ENCODE data around the gene P2RY11.

DNA sequence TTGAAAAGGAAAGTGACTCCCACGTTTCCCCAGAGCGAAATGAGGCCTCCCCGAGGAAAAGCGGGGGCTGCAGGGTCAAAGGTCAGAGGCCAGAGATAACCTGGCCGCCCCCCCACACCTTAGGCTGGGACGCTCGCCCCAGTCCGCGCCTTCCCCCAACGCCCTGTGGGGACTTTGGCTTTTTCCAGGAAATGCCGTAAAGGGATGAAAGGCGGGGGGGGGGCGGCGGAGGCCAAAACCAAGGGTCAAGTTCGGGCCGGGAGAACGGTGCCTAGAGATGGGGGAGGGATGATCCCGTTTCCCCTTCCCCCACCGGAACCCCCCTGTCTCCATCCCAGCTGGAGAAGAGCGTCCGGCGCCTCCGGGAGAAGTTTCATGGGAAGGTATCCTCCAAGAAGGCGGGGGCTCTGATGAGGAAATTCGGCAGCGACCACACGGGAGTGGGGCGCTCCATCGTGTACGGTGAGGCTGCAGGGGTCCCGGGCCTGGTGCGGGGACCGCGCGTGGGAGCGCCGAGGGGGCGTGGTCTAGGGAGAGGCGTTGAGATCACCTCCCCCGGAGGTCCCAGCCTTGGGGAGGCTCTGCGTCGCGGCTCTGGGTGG is 24.8 kb upstream of the P2RY11 start:
- no peak for TF ChIP-seq FOXM1 (IDR thresholded peaks at IDR 0.05; ENCODE audit: borderline replicate concordance)
- TF ChIP-seq NFRKB (IDR thresholded peaks at IDR 0.05), result no peak

Measured in HEK293T (cell line).